ENCODE results near the gene OSBPL5. TPM values are rescaled to one million over a fixed set of nuclear protein-coding genes. Genes with fewer than 3 reads are reported as not detected.

Gene OSBPL5
- total and polyA plus RNA-seq, 4 donors = 15.2 to 51.5 (median 28.3) TPM

- DNase-seq (peak in 1 of 3 donors; percentile 9), ATAC-seq (ENCODE audit: insufficient read depth, low FRiP score) (no peak)
- TF ChIP-seq CTCF (IDR thresholded peaks at IDR 0.05; ENCODE audit: control extremely low read depth, extremely low read depth) = no peak
- Histone ChIP-seq H3K27ac (ENCODE audit: low read depth in 1 of 2, low read length in 1 of 2) (no peak overlapping the region), H3K9me3 (ENCODE audit: control insufficient read depth in 4 of 4, insufficient read depth in 3 of 4, low read length in 3 of 4) (no peaks in the 10 kb centered on the region), H3K4me3 (no peak overlapping the region), H3K9ac (ENCODE audit: insufficient read depth in 1 of 2, low read length in 2 of 2) (no peak overlapping the region), H3K27me3 (ENCODE audit: control insufficient read depth in 3 of 3, insufficient read depth in 3 of 3, low read length in 2 of 3) (no peaks in the 10 kb centered on the region), H3K4me1 (ENCODE audit: control insufficient read depth in 5 of 5, insufficient read depth in 5 of 5, low read length in 5 of 5) (peaks cover 0 to 23% (median 6%) of the 10 kb centered on the region in 5 donors), H3K36me3 (ENCODE audit: control insufficient read depth in 4 of 4, insufficient read depth in 4 of 4, low read length in 4 of 4) (peaks cover 0 to 34% (median 14%) of the 10 kb centered on the region in 4 donors)
- WGBS, 2 donors = 95 to 97% methylated on average over 13 of the region's 13 CpGs
Measured at GRCh38 chr11:3122775-3123201, 42.3 kb downstream of the OSBPL5 start.

- H3K36me3 ChIP-seq (ENCODE audit: control insufficient read depth in 4 of 4, insufficient read depth in 4 of 4, low read length in 4 of 4) = peaks cover 0 to 31% (median 13%) of the 10 kb centered on the region in 4 donors
- H3K27ac ChIP-seq (ENCODE audit: low read depth in 1 of 2, low read length in 1 of 2) = no peak overlapping the region
- no peaks in the 10 kb centered on the region for H3K27me3 ChIP-seq (ENCODE audit: control insufficient read depth in 3 of 3, insufficient read depth in 3 of 3, low read length in 2 of 3)
- H3K4me1 ChIP-seq (ENCODE audit: control insufficient read depth in 5 of 5, insufficient read depth in 5 of 5, low read length in 5 of 5) = peaks cover 0 to 22% (median 6%) of the 10 kb centered on the region in 5 donors
- no peak overlapping the region for H3K4me3 ChIP-seq
- no peak overlapping the region for H3K9ac ChIP-seq (ENCODE audit: insufficient read depth in 1 of 2, low read length in 2 of 2)
- no peaks in the 10 kb centered on the region for H3K9me3 ChIP-seq (ENCODE audit: control insufficient read depth in 4 of 4, insufficient read depth in 3 of 4, low read length in 3 of 4)
- ATAC-seq (ENCODE audit: insufficient read depth, low FRiP score) = no peak
- TF ChIP-seq CTCF (IDR thresholded peaks at IDR 0.05; ENCODE audit: control extremely low read depth, extremely low read depth) = no peak
- peak in 1 of 3 donors; percentile 12 for DNase-seq
- 92 to 93% methylated on average over 34 of the region's 34 CpGs for WGBS, 2 donors
Measured at GRCh38 chr11:3121931-3122774, 43.0 kb downstream of the OSBPL5 start.

- Histone ChIP-seq H3K27ac (ENCODE audit: low read depth in 1 of 2, low read length in 1 of 2) (no peak overlapping the region), H3K4me3 (no peak overlapping the region), H3K9me3 (ENCODE audit: control insufficient read depth in 4 of 4, insufficient read depth in 3 of 4, low read length in 3 of 4) (no peaks in the 10 kb centered on the region), H3K27me3 (ENCODE audit: control insufficient read depth in 3 of 3, insufficient read depth in 3 of 3, low read length in 2 of 3) (no peaks in the 10 kb centered on the region), H3K4me1 (ENCODE audit: control insufficient read depth in 5 of 5, insufficient read depth in 5 of 5, low read length in 5 of 5) (peaks cover 0 to 16% (median 5%) of the 10 kb centered on the region in 5 donors), H3K9ac (ENCODE audit: insufficient read depth in 1 of 2, low read length in 2 of 2) (no peak overlapping the region), H3K36me3 (ENCODE audit: control insufficient read depth in 4 of 4, insufficient read depth in 4 of 4, low read length in 4 of 4) (peaks cover 0 to 30% (median 12%) of the 10 kb centered on the region in 4 donors)
- no peak for ATAC-seq (ENCODE audit: insufficient read depth, low FRiP score)
- DNase-seq = peak in 1 of 3 donors; percentile 8
- 96 to 98% methylated on average over 10 of the region's 10 CpGs for WGBS, 2 donors
- TF ChIP-seq CTCF (IDR thresholded peaks at IDR 0.05; ENCODE audit: control extremely low read depth, extremely low read depth) = no peak
Measured at GRCh38 chr11:3121416-3121815, 43.7 kb downstream of the OSBPL5 start.

Measured in lung (tissue), 12 donors.